Subcutaneous adipose tissue (tissue), 4 donors: Measurements from ENCODE around the gene SF1. TPM values are rescaled to one million over a fixed set of nuclear protein-coding genes. Genes with fewer than 3 reads are reported as not detected.

ENCODE experiments used
- CTCF ChIP-seq: fragments of 450-650 bp; IDR thresholded peaks from one replicate; pipeline ENCODE4 v1.5.1; 2016; ENCODE audit warnings: low read depth, mild to moderate bottlenecking, control low read depth, antibody characterized with exemption, moderate library complexity
- total RNA-seq, 4 donors: library from RNA; depleted of rRNA; stranded (reverse); fragments of >200 nt; gene quantifications; one replicate each; pipeline ENCODE4 v1.1.0, GENCODE V29; 2016

Gene SF1
- total RNA-seq, 4 donors from 2014 or later: 215 to 388 (median 273) TPM

GRCh38 chr11:64715756-64716472 lies 62.4 kb downstream of the SF1 start:
- no peak for TF ChIP-seq CTCF

- no peak for TF ChIP-seq CTCF
Measured at GRCh38 chr11:64715110-64715509, 63.2 kb downstream of the SF1 start.

- TF ChIP-seq CTCF: no peak
Measured at GRCh38 chr11:64714666-64715065, 63.7 kb downstream of the SF1 start.

Other genes with a start within 250 kb of the SF1 start
- not detected for gene SLC22A11, start 222.6 kb downstream of the SF1 start, total RNA-seq
- not detected for gene SLC22A12, start 187.3 kb downstream of the SF1 start, total RNA-seq
- 1 to 10 TPM in 3 of 4 donors, under 1 TPM in 1; 0.16 to 7.0 (median 2.9) TPM for gene NRXN2, start 55.3 kb downstream of the SF1 start, total RNA-seq
- 10 to 100 TPM in 3 of 4 donors, 1 to 10 TPM in 1; 6.8 to 47.5 (median 14.6) TPM for gene RASGRP2, start 34.4 kb downstream of the SF1 start, total RNA-seq
- 10 to 100 TPM in 1 of 4 donors, 1 to 10 TPM in 2, under 1 TPM in 1; 0.51 to 63.7 (median 4.4) TPM for gene PYGM, start 18.6 kb downstream of the SF1 start, total RNA-seq
- 10 to 100 TPM in 2 of 4 donors, 1 to 10 TPM in 2; 5.9 to 14.3 (median 9.1) TPM for gene MAP4K2, start 24.7 kb upstream of the SF1 start, total RNA-seq
- 10 to 100 TPM in 3 of 4 donors, 1 to 10 TPM in 1; 8.6 to 15.8 (median 13.4) TPM for gene MEN1, start 32.0 kb upstream of the SF1 start, total RNA-seq
- gene CDC42BPG, start 66.1 kb upstream of the SF1 start, total RNA-seq: under 1 TPM in 3 of 4 donors, not detected in 1; 0.17 to 0.38 (median 0.22) TPM
- gene EHD1, start 100.1 kb upstream of the SF1 start, total RNA-seq: 100 to 1,000 TPM in 1 of 4 donors, 10 to 100 TPM in 3; 37.2 to 108 (median 46.4) TPM
- 10 to 100 TPM; 12.4 to 47.7 (median 22.2) TPM for gene ATG2A, start 138.7 kb upstream of the SF1 start, total RNA-seq
- 10 to 100 TPM in 2 of 4 donors, 1 to 10 TPM in 2; 8.8 to 19.8 (median 14.3) TPM for gene PPP2R5B, start 146.1 kb upstream of the SF1 start, total RNA-seq
- not detected for gene GPHA2, start 157.4 kb upstream of the SF1 start, total RNA-seq
- gene MAJIN, start 193.6 kb upstream of the SF1 start, total RNA-seq: not detected
- 1 to 10 TPM in 2 of 4 donors, under 1 TPM in 1, not detected in 1; 0.68 to 1.9 (median 1.3) TPM for gene BATF2, start 218.4 kb upstream of the SF1 start, total RNA-seq
- gene ARL2, start 235.6 kb upstream of the SF1 start, total RNA-seq: 100 to 1,000 TPM in 2 of 4 donors, 10 to 100 TPM in 2; 90.8 to 165 (median 131) TPM
- gene SNX15, start 248.9 kb upstream of the SF1 start, total RNA-seq: 10 to 100 TPM; 16.0 to 39.2 (median 20.5) TPM